NCI-H1436 (cell line): ENCODE results near the gene GMDS.

ENCODE experiments used
- DNase-seq: peaks from one replicate; lab custom pipeline; 2025; lab: John Stamatoyannopoulos, UW

The GMDS gene

DNA sequence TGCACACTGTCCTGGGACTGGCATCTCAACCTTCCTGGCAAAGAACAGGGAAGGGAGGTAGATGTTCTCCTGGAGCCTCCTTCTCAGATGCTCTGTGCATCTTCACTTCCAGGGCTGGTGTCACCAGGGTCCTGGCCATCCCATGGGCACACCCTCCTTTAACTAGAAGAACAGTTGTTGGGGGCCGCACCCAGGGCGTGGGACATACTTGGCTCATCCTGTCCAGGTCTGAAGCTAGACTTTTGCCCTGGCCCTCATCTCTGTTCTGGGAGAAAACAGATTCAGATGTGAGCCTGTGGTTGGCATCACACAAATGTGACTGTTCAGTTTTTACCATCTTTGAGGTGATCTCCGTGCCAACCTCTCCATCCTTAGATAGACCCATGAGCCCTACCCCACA, 594.0 kb downstream of the GMDS start:
- no peak for DNase-seq

GRCh38 chr6:1645466-1646185, 599.8 kb downstream of the GMDS start:
- peak; percentile 9 for DNase-seq

GRCh38 chr6:1644516-1645060, 600.8 kb downstream of the GMDS start:
- DNase-seq, result no peak

GRCh38 chr6:1643830-1644445, 601.5 kb downstream of the GMDS start:
- DNase-seq, result no peak

DNA sequence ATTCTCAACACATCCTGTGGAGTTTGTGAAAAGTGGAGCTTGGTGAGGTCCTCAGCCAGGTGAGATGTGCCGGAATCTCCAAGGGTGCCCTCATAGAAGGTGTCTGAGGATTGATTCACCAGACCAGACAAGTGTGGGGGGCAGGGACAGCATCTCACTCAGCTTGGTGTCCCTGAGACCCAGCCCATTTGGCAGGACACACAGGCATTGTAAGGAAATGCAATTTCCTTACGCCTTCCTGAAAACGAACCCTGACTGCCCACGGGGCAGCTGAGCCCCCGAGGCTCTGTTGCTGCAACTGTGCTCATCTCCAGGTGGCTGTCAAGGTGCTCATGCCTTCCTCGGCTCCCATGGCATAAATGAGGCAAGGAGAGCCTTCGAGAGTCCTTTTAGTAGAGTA, 602.3 kb downstream of the GMDS start:
- DNase-seq, result no peak

GRCh38 chr6:1641343-1641885, 604.0 kb downstream of the GMDS start:
- no peak for DNase-seq

GRCh38 chr6:1640476-1640875, 604.9 kb downstream of the GMDS start:
- DNase-seq, result no peak

- no peak for DNase-seq
Measured at GRCh38 chr6:1639430-1639829, 606.0 kb downstream of the GMDS start.

GRCh38 chr6:1636971-1637871, 608.2 kb downstream of the GMDS start:
- no peak for DNase-seq

- no peak for DNase-seq
Measured at GRCh38 chr6:1636272-1636825, 609.1 kb downstream of the GMDS start.

- no peak for DNase-seq
Measured at GRCh38 chr6:1635305-1636010, 609.9 kb downstream of the GMDS start.

GRCh38 chr6:1634081-1634480, 611.3 kb downstream of the GMDS start:
- no peak for DNase-seq

- DNase-seq, result no peak
Measured at GRCh38 chr6:1633366-1634021, 611.9 kb downstream of the GMDS start.

GRCh38 chr6:1631251-1631650, 614.2 kb downstream of the GMDS start:
- DNase-seq, result no peak

GRCh38 chr6:1630771-1631217, 614.6 kb downstream of the GMDS start:
- no peak for DNase-seq

DNA sequence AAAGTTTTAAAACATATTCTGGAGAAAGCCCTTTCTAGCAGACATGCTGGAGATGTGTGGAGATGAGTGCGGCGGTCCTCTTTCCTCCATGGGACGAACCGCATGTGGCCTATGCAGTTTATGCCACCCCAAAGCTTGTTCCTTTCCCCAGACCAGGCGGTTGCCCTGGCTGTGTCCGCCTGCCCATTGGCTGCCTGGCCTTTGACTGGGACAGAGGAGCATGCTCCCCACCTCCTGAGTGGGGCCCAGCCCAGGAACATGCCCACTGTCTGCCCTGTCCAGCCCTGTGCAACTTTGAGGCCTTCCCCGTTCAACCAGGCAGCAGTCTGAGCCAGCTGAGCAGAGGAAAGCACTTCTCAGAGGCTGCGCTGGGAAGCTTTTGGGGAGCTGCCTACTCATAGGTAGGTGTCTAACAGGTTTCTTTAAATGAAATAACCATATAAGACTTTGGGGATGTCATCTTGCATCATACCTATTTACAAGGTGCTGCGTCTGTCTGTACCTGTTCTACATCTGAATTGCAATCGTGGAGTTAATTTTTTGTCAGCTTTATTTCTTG, 615.1 kb downstream of the GMDS start:
- DNase-seq, result no peak

DNA sequence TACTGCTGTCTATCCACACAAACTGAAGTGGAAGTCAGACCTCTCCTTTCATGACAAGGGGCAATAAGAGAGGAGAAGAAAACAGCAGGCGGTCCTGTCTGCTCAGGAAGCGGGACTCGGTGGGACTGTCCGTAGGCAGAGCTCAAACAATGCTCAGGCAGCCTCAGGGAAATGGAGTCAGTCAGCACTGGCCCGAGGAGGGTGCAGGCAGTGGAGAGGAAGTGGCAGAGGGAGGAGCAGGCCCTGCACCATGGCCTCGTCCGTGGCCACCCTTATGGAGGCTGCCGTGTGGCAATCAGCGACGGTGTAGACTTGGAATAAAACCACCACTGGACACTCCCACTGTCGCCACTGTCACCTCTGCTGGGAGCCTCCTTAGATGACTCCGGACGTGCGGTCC, 616.1 kb downstream of the GMDS start:
- no peak for DNase-seq

GRCh38 chr6:1627827-1628560, 617.4 kb downstream of the GMDS start:
- DNase-seq, result no peak

- no peak for DNase-seq
Measured at GRCh38 chr6:1626481-1626880, 618.9 kb downstream of the GMDS start.
